PC-9 (cell line): ENCODE results near the gene YWHAH.

ENCODE experiments used
- EZH2 ChIP-seq: fragments of 200-600 bp; sonication (generic); IDR thresholded peaks from 2 replicates; pipeline ENCODE4 v1.8.0; 2017; ENCODE audit warnings: antibody characterized with exemption, low read depth
- TF ChIP-seq, protein P1 (sequence below): fragments of 200-600 bp; sonication (generic); conservative IDR thresholded peaks from 2 replicates; pipeline ENCODE4 v1.6.1; 2017; ENCODE audit warnings: mixed run types, antibody characterized with exemption, mild to moderate bottlenecking, moderate library complexity

DNA sequence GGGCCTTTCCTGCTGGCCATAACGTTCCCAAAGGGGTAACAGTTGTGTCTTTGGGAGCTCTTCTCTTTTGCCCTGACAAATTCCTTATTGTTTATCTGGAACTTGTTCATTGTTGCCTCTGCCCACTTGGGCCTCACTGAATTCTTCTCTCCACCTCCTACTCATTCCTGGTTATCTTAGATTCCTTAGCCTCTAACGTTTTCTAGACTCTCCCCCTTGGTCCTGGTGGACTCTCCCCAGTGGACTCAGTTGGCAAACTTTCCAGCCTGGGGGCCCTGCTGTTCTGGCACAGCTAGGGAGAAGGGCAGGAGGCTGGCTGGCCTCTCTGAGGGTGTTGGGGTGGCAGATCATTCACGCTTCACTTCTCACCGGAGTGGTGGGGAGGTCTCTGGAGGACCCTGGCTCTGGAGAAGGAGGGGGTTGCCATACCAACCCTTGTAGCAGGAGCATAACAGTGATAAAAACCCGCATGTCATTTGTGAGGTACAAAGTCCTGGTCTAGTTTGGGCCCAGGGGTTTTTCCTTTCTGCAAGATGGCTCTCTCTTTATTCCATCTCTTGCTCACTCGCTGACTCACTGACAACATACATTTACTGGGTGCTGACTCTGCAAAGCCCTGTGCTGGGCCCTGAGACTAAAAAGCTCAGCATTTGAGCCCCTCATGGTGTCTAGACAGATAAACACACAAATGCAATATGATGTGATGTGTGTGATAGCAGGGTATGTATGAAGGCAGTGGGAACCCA is 39.7 kb downstream of the YWHAH start:
- no peak for TF ChIP-seq EZH2
- TF ChIP-seq, protein P1, sequence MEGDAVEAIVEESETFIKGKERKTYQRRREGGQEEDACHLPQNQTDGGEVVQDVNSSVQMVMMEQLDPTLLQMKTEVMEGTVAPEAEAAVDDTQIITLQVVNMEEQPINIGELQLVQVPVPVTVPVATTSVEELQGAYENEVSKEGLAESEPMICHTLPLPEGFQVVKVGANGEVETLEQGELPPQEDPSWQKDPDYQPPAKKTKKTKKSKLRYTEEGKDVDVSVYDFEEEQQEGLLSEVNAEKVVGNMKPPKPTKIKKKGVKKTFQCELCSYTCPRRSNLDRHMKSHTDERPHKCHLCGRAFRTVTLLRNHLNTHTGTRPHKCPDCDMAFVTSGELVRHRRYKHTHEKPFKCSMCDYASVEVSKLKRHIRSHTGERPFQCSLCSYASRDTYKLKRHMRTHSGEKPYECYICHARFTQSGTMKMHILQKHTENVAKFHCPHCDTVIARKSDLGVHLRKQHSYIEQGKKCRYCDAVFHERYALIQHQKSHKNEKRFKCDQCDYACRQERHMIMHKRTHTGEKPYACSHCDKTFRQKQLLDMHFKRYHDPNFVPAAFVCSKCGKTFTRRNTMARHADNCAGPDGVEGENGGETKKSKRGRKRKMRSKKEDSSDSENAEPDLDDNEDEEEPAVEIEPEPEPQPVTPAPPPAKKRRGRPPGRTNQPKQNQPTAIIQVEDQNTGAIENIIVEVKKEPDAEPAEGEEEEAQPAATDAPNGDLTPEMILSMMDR, result no peak
